Stimulated activated CD4-positive, alpha-beta T cell treated with anti-CD3 and anti-CD28 coated beads, Interleukin-4, amount 100 ng/mL, for 24 hours (primary cell): ENCODE data around the gene TNKS1BP1.
"Not testable (repeated sequence)": the region's sequence is repeated elsewhere in the genome, so short reads cannot be mapped to it uniquely, and the experiment has no call there.

Experiments
- DNase-seq: peaks from one replicate; pipeline ENCODE4 v3.0.0-alpha.2; 2020

The TNKS1BP1 gene

DNA sequence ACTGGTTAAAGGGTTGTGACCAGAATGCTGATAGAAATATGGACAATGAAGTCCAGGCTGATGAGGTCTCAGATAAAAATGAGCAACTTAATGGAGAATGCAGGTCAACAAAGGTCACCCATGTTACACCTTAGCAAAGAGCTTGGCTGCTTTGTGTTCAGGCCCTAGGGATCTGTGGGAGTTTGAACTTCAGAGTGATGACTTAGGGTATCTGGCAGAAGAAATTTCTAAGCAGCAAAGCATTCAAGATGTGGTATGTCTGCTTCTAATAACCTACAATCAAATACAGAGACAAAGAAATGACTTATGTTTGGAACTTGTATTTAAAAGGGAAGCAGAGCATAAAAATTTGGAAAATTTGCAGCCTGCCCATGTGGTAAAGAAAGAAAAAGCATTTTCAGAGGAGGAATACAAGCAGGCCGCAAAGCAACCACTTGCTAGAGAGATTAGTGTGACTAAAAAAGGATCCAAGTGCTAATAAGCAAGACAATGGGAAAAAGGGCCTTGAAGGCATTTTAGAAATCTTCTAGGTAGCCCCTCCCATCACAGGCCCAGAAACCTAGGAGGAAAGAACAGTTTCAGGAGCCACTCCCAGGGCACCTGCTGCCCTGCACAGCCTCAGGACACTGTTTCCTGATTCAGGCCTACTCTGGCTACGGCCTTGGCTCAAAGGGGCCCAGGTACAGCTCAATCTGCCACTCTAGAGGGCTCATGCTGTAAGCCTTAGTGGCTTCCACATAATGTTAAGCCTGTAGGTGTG lies 41.3 kb downstream of the TNKS1BP1 start:
- no peak for DNase-seq

DNA sequence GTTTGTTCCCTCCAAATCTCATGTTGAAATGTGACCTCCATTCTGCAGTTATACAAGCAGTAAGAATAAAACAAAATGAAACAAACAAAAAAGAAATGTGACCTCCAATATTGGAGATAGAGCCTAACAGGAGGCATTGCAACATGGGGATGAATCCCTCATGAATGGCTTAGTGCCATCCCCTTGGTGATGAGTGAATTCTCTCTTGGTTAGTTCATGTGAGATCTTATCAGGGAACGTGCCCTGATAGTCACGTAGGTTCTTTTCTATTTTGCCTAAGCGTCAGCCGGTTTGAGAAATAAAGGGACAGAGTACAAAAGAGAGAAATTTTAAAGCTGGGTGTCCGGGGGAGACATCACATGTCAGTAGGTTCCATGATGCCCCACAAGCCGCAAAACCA lies 43.2 kb downstream of the TNKS1BP1 start:
- DNase-seq = not testable (repeated sequence)

DNA sequence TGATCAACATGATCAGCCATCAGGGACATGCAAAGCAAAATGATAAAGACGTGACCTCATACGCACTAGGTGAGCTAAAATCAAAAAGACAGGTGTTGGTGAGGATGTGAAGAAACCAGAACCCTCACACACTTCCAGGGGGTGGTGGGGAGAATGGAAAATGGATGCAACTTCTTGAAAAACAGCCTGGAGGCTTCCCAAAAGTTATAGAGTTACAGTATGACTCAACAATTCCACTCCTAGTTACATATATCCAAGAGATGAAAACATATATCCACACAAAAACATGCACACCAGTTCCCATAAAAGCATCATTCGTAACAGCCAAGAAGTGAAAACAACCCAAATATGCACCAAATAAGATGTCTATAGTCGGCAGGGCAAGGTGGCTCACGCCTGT lies 45.6 kb downstream of the TNKS1BP1 start:
- no peak for DNase-seq

DNA sequence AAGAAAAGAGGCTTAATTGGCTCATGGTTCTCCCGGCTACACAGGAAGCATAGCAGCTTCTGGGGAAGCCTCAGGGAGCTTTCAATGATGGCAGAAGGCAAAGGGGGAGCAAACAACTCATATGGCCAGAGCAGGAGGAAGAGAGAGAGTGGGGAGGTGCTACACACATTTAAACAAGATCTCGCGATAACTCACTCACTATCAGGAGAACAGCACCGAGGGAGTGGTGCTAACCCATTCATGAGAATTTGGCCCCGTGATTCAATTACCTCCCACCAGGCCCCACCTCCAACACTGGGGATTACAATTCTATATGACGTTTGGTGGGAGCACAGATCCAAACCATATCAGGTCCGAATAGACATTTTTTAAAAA lies 46.0 kb downstream of the TNKS1BP1 start:
- DNase-seq = no peak

DNA sequence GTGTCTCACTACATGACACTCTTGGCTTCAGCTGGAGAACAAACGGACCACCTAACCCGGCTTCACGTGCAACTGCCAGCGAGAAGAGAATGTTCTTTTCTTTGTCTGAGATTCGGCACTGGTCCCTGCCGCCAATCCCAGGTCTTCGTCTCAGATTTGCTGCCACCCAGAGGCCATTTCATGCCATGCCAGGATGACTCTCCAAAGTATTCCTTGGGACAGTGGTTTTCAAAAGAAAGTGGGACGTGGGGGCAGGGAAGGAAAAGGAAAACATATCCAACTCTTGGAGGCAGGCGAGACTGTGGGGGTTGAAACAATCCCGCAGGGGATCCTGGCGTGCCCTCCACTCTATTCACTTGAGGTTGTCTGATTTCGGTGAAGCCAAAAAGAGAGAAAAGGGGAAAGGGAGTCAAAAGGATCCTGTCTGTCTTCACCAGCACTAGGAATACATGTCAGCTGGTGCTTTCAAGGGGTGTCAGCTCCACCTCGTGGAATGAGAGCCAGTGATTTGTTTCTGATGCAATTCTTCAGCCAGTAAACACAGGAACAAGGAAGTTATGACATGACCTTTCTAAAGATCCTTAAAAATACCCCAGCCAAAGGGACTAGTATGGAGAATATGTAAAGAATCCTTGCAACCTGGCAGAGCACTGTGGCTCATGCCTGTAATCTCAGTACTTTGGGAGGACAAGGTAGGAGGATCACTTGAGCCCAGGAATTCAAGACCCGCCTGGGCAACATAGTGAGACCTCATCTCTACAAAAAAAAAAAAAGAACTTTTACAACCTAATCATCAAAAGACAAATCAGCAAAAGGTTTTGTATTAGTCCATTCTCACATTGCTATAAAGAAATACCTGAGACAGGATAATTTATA lies 46.7 kb downstream of the TNKS1BP1 start:
- peak; percentile 21 for DNase-seq

DNA sequence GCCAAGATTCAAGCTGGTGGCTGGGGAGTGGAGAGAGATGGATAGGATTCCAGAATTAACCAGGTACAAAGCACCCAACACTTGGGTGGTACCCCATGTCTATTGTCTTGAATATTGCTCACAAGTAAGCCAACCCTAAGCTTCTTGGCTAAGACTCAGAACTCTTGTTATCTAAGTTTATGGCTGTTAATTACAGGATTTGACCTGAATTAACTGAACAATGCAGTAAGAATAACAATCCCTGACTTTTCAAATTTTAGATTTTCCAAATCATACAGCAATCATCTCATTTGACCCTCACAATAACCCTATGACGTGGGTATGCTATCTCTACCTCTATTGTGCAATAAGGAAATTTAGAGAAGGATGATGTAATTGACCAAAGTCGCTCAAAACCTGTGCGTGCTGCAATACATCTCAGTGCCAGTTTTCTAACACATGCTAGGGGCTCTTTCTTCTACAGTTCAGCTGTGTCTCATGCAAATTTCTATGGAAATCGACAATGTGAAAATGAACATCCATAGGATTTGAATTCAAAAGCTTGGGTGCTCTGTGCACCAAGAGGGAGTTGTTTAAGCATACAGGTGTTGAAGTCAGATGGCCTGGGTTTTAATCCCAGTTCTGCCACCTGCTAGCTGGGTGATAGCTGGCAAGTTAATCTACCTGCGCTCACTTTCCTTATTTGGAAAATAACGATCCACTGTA lies 47.6 kb downstream of the TNKS1BP1 start:
- DNase-seq = no peak

DNA sequence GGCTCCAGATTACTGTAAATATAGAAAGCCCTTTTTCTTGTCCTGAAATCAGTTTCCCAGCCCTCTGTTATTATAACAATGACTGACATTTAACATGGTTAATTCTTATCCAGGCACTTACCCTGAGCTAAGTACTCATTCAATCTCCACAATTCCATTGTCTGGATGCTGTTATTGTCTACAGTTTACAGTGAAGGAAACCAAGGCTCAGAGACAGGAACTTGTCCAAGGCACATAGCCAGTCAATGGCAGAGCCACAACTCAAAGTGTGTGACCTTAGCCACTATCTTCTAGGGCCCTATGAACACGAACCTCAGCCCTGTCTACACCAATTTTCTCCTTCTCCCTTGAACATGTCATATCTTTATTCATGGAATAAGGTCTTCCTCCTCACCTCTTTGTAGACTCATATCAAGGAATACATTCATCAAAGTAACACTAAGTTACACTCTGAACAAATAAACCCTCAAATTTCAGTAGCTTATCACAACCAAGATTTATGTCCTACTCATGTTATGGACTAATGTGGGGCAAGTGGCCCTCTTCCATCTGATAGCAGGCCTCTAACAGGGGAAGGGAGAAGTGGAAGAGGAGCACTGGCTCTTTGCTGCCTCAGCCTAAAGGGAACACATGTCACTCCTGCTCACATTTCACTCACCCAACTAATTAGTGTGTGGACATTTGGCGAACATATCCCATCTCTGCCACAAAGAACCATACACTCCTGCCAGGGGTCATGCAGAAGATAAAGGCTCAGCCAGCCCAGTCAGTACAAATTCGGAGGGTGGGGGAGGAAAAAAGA lies 48.4 kb downstream of the TNKS1BP1 start:
- DNase-seq = no peak

DNA sequence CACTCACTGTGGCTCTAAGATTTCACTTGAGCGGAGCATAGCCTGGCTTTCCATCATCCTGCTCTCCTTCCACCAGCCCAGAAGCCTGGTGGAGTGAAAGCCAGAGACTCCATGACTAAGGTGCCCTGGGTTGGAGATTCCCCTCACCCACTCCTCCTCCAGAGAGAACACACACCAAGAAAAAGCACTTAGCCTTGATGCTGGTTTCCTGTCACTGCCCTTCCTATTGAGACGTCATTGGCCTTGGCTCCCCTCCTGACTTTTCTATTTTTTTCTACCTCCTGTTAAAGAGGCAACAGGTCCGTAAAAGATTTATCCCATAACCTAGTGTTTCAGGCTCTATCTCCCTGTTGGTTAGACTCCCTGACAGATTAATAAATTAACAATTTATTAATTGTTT lies 49.2 kb downstream of the TNKS1BP1 start:
- DNase-seq = no peak

DNA sequence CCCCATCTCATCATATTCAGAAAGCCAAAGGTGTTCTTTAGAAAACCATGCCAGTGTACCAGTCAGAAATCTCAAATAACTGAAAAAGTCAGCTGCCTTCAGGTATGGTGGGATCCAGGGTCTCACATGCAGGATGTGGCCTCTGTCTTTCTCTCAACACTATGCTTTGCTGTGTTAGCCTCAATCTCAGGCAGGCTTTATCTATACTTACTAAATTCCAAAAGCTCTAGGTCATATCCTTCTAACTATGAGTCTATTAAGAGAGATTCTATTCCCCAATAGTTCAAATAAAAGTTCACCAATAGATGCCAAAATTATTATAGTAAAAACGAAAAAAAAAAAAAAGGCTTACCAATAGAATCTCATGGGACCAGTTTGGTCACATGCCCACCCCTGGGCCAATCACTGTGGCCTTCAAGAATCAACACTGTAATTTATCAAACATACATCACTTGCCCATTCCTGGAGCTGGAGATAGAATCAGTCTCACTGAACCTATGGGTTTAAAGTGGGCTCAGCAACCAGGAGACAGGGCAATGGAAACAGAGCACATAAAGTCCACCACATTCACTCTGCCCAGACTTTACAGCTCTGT lies 49.8 kb downstream of the TNKS1BP1 start:
- no peak for DNase-seq

DNA sequence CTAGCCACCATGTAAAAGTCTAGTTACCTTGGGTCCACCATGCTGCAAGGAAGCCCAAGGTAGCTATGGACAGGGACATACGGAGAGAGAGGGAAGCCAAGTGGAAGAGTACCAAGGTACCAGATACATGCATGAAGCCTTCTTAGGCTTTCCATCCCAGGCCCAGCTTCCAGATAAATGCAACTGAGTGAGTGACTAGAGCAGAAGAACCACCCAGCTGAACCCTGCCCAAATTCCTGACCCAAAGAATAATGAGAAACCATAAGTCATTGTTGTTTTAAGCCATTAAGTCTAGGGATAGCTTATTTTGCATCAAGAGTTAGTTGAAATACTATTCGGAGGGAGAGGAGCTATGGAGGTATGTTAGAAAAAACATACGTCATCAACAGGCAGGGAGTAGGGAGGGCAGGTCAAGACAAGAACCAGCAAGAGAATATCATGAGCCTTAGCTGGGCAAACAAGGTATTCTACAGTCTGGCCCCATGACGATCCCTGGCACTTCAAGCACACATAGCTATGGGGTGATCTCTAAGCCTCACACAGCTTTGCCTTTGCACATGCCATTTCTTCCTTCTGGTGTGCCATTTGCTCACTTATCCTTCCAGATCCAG lies 51.2 kb downstream of the TNKS1BP1 start:
- no peak for DNase-seq

DNA sequence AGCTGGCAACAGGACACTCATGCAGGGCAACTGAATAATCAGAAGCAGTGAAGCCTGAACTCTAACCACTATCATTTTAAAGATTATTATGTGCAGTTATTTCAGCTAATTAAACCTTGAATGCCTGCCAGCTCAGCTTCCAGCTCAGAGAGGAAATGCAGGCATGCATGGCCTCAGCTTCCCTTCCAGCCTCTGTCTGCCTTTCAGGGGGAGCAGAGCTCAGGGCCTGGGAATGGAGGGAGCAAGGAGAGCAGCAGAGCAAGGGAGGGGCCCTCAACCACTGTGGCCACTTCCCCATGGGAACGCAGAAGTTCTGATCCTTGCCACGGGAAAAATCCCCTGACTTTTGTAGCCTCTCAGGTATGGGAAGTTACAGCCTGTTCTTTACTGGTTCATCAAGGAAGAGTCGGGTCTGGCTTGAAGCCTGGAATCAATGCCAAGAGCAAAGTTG lies 55.2 kb downstream of the TNKS1BP1 start:
- no peak for DNase-seq

DNA sequence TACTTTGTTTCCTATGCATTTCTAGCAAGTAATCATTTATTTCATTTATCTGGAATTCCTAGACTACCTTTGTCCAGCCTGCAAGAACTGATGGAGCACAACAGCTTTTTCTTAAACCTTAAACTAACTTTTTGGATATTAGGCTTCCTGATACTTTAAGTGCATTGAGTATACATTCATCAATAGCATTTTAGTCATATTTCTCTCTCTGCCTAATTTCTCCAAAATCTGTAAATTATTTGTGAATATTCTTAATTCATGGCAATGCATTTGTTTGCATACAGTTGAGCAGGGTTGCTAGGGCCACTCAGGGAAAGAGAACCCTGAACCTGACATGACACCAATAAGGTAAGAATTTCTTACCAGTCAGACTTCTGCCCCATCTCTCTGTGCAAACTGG lies 58.6 kb downstream of the TNKS1BP1 start:
- DNase-seq = no peak

DNA sequence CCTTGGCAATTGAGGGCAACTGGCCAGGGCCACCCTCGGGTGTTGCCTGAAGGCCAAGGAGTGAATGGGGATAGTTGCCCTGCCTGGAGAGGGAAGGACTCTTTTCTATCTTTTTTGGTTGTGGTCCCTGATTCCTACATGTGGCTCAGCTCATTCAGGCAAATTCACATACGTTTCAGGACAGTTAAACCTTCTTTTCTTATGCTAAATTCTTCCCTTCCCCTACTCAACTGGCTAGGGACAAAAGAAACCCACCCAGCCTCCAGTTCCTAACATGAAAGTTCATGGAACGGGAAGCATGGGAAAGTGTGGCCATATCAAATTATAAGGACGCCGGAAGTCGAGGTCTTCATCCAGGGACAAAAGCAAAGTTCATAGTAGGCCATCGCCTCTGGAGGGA lies 61.4 kb downstream of the TNKS1BP1 start:
- no peak for DNase-seq

DNA sequence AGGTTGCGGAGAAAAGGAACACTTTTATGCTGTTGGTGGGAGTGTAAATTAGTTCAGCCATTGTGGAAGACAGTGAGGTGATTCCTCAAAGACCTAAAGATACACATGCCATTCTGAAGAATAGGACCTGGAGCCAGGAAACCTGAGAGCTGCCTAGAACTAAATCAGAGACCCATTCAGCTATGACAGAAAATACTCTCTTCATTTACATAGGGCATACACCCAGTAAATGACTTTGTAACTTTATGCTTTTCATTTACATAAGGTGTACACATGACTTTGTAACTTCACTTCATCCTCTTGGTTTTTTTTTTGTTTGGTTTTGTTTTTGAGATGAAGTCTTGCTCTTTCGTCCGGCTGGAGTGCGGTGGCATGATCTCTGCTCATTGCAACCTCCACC lies 62.6 kb downstream of the TNKS1BP1 start:
- DNase-seq = no peak

DNA sequence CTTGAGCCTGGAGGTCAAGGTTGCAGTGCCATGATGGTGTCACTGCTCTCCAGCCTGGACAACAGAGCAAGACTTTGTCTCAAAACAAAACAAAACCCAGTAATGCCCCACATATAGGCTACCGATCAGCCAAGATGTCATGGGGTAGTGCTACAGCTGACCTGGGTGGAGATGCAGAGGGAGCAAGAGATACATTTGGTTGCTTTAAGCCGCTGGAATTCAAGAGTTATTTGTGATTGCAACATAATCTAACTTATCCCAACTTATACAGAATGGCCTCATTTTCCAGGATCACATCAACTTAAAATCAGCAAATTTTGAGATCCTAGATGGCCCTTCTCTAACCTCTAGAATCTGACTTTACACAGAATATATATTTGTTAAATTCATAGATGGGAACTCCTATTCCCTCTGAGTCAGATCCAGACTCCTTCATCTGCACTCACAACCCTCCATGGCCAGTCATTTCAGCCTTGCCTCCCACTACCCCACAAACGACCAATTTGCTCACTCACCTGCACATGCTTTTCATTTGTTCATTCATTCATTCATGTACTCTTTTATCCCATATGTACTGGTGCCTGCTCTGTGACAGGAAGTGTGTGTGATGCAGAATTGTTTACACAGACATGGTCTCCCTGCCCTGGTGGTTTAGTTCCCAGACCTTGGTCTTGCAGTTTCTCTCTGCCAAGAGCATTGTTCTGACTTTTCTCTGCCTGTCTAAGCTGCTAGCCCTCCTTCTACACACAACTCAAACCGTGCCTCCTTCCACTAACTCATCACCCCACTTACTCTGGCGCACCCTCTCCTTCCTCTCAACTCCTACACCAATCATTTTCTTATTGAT lies 63.6 kb downstream of the TNKS1BP1 start:
- no peak for DNase-seq

DNA sequence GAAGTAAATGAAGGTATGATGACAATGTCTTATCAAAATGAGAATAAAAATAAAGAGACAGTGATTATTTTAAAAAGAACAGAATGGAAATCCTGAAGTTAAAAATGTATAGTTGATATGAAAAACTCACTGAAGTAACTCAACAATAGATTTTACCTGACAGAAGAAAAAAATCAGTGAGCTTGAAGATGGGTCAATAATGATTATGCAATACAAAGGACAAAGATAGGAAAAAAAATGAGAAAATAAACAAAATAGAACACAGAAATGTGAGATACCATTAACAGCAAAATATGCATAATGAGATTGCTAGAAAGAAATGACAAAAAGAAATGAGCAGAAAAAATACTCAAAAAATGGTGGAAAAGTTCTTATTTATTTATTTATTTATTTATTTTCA lies 68.6 kb downstream of the TNKS1BP1 start:
- no peak for DNase-seq

DNA sequence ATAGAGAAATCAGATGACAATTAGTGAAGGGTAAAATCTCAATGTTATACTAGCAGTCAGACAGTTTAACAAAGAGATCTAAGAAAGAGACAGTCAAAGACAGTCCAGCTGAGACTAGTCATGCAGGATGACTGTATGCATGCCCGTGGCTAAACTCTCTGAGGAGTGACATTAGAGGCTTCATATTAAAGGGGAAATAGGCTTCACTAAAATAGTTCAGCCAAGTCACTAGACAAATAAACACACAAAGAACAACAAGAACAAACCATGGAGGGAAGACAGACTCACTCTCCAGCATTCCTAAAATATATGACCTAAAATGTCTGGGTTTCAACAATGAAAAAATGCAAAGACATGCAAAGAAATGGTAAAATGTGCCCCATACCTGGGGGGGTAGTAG lies 69.1 kb downstream of the TNKS1BP1 start:
- DNase-seq = no peak

DNA sequence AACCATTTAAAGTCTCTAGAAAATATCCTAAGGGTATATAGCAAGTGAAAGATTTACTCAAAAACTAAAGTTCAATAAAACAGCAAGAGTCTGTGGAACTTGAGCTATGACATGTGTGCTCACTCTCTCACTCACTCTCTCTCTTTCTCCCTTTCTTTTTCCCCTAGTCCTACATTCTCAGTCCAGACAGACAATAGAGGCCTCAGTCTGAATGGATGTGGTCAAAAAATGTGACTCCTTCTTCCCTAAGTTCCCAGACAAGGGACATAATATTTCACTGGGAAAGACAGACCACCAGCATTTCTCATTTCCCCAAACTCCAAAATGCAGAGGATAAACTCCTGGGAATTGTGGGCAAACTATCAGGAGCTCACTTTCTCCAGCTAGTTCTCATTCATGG lies 70.1 kb downstream of the TNKS1BP1 start:
- no peak for DNase-seq

DNA sequence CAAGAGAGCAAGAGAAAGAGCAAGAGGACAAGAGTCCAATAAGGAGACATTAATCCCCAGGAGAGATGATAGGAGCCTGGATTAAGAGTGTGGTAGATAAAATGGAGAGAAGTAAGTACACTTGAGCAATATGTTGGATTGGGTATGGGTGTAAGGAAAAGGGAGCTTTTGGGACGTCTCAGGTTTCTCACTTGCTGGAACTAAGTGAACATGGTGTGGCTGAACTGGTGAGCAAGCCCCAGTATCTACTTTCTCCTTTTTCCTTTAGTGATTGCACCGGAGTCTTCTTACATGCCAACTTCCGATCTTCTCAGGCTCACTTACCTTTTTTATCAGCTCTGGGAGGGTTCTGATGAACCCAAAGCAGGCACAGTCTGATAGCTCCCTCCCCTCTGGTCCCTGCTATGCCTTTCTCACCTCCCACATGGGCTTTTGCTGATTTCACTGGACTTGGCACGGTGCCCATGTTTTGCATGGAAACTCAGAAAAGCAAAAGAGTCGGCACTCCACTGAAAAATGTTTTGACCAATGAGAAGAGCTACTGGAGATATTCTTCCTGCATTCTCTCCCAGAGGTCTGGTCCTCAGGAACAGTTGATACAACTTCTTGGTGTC lies 73.2 kb downstream of the TNKS1BP1 start:
- no peak for DNase-seq

DNA sequence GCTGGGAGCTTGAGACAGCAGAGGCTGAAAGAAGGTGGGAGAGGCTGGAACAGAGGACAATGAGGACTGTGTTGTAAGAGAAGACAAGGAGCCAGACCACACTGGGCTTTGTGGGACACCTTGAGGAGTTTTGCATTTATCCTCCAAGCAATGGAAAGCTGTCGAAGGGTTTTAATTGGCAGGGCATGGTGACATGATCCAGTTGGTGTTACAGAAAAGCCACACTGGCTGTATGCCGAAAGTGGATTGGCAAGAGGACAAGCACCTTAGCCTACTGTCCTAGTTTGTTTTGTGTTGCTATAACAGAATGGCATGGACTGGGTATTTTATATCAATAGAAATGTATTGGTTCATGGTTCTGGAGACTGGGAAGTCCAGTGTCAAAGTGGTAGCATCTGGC lies 73.7 kb downstream of the TNKS1BP1 start:
- no peak for DNase-seq
